IPS-NIHi7 (cell line): ENCODE measurements around the gene DCXR.
A peak's percentile ranks its signal among the peaks of the same experiment; 100 is the strongest.

ENCODE experiments used
- DNase-seq: peaks from one replicate; pipeline ENCODE4 v3.0.0; 2012; ENCODE audit warnings: mixed read lengths; ENCODE audit errors: extremely low spot score

The DCXR gene

DNA sequence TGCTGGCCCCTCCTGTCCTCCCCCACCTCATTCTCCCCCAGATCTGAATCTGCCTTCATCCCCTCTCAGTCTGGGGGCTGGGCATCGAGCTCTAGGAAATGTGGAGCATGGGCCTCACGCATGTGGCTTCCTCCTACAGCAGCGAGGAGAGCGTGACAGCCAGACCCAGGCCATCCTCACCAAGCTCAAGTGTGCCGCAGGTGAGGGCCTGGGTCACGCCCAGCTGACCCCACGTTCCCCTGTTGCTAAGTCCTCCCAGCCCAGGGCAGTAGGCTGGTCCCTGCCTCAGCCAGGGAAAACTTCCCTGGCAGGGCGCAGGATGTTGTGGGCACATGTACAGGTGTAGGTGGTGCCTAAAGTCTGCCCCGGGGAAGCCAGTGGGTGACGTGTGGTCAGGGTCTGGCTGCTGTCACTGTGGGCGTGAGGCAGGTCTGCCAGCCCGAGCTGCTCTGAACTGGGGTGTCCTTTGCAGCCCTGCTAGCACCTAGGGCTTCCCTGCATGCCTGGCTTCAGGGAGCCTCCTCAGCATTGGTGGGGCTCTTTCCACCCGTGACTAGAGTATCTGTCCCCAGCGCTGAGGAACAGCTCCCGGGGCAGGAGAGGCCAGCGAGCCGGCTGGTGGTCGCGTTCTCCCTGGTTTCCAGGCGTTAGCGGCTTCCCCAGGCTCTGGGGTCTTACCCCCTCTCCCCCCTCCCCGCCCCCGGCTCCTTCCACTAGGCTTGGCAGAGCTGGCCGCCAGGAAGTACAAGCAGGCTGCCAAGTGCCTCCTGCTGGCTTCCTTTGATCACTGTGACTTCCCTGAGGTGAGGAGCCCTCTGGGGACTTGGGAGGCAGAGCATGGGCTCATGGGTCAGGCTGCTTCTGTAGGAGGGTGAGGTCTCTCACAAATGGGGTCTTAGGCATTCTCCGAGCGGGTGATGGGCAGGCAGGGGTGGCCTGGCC, 17.8 kb upstream of the DCXR start:
- DNase-seq = no peak

DNA sequence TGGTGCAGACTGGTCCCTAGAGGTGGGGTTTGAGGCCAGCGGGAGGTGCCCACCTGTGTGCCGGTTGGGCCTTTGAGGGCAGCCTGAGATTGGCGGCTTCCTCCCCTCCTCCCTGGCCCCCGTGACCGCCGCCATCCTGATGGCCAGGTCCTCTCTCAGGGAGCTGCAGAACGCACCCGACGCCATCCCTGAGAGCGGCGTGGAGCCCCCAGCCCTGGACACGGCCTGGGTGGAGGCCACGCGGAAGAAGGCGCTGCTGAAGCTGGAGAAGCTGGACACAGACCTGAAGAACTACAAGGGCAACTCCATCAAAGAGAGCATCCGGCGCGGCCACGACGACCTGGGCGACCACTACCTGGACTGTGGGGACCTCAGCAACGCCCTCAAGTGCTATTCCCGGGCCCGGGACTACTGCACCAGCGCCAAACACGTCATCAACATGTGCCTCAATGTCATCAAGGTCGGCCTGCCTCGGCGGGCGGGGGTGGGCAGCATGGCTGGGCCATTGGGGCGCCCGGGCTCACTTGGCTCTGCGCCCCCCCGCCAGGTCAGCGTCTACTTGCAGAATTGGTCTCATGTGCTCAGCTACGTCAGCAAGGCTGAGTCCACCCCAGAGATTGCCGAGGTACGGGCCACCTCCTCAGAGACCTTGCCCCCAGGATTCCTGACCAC, 17.0 kb upstream of the DCXR start:
- no peak for DNase-seq

DNA sequence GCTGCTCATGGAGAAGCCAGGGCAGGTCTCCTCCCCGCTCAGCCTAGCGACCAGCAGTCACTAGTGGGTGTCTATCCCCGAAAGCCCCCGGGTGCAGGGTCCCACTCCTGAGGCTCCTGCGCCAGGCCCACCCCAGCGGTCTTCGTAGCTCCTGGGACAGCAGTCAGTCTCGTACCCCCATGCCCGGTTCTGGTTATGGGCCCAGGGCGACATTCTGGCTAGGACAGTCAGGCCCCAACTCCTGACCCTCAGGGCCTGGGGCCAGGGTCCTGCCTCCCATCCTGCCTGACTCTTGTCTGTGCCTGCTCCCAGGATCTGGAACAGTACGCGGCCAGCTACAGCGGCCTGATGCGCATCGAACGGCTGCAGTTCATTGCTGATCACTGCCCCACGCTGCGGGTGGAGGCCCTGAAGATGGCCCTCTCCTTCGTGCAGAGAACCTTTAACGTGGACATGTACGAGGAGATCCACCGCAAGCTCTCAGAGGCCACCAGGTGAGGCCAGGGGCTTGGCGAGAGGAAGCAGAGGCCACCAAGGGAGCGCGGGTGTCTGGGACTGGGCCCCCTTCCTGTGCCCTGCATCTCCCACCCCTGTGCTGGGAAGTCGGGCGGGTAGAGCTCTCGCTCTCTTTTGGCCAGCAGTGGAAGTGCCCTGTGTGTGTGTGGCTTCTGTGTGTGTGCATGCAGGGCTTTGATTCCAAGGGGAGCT, 16.2 kb upstream of the DCXR start:
- no peak for DNase-seq

DNA sequence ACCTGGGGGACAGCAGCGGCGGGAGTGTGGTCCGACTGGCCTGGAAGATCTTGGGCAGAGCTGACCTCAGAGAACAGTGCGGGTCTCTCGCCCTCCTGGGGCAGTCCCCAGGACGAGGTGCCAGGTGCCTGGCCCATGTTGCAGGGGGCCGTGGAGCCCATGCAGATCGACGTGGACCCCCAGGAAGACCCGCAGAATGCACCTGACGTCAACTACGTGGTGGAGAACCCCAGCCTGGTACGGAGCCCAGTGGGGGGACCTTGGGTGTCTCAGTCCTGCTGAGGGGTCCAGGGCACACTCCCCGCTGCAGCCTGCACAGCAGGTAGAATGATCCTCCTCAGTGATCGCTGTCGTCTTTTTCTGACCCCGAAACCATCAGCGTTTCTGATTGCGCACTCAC, 15.6 kb upstream of the DCXR start:
- no peak for DNase-seq

DNA sequence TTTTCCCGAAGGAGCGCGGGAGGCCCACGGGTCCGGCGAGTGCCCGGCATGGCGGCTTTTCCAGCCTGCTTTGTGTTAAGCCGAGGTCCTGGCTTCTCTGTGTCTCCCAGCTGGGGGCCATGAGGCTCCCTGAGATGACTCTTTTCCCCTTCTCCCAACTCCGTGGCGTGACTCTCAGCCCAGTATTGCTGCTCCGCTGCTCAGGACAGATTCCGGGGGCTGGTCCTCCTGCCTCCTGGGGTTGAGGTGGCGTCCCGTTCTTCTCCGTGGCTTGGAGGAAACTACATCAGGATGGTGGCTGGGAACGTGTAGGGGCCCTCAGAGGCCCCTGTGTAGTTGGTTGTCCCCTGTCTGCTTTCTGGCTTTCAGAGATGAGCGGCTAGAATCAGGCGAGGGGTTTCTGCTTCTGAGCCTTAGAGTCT, 15.2 kb upstream of the DCXR start:
- no peak for DNase-seq

DNA sequence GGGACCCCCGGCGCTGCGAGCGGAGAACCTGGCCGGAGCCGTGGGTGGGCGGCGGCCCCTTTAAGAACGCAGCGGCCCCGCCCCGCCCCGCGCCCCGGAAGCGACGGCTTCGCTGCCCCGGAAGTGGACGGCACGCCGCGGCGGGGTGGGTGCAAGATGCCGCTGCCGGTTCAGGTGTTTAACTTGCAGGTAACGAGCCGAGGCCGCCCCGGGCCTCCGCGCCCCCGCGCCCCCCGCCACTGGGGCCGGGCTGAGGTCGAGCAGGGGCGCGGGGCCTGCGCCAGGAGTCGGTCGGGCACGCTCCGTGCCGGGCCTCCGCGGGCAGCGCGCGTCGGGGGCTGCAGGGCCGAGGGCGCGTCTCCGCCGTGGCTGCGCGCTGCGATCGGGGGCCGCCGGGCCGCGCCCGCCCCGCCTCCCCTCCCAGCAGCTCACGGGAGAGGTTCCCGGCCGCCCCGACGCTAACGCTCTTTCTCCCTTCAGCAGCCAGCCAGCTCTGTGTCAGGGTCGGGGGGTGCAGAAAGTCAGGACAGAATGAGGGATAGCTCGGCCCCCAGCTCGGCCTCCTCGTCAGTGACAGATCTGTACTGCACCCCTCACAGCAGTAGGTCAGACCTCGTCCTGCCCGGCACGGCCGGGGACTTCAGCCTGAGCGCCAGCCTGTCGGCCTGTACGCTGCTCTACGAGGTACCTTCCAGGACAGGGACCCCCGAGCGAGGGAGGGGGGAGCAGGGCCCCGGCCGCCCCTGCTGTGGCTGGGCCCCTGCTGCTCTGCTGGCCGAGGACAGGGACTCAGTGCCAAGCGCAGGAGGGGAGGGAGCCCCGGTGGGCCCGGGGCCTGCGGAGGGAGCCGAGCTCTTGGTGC, 14.5 kb upstream of the DCXR start, which contains the start of the genes GPS1 and RFNG:
GPS1 (plus strand) TSS at position 123 of the 862 bp plus-strand sequence; CDS start at position 157, 34 bp downstream.
RFNG (minus strand) TSS at position 36 of the 862 bp plus-strand sequence. CDS start 45 bp downstream, outside the sequence.
- peak; percentile 82 for DNase-seq

DNA sequence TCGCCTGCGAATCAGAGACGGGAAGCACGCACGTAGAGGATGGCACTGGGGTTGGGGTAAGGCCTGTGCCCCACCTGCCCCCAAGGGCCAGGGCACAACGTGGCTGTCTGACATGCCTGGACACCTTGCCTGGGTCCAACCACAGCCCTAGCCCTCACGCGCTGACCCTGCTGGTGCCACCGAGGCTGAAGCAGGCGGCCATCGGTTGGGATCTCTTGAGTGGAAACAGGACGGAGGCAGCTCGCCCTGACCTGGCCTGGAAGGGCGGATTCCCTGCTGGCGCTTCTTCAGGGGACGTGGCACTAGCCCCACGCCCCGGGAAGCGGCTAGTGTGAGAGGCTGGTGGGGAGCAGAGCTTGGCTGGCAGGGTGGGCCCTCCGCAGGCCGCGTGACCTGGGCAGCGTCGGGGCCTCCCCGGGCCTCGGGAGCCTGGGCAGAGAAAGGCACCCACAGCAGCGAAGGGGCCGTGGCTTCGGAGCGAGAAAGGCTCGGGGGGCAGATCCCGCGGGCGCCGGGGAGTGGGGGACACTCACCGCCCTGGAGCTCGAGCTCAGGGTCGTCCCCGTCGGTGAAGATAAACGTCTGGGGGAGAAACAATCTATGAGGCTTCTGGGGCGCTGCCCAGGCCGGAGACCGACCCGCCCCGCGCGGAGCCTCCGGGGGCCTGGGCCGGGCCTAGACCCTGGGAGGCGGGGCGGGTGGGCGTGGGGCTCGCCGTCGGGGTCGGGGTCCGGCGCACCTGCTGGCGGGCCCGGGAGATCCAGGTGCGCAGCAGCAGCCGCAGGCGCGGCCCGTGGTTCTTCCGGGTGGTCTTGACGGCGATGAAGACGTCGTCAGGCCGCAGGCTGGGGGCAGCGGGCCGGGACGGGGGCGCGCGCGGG, 13.5 kb upstream of the DCXR start:
- DNase-seq = peak; percentile 55

DNA sequence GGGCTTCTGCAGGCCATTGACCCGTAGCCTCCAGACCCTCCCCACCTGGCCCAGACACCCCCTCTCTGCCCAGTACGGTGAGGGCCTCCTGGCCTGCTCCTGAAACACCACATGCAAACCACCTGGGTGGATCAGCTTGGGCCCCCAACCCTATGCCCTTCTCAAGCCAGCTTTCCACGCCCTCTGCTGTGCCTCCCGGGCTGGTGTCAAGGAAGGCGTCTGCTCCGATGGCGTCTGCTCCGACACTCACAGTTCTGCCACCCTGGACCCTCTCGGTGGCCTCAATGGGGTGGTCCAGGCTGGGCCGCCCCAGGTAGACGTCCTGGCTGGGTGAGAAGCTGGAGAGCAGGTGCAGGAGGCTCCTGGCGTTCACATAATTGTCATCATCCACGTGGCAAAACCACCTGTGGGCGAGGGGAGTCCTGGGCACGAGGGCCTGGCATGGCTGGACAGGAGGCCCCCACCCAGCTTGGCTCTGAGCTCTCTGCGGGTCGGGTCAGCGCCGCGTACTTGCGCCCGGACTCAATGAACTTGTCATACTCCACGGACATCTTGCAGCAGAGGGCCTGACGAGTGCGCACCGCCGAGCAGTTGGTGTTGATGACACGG, 12.8 kb upstream of the DCXR start:
- no peak for DNase-seq

DNA sequence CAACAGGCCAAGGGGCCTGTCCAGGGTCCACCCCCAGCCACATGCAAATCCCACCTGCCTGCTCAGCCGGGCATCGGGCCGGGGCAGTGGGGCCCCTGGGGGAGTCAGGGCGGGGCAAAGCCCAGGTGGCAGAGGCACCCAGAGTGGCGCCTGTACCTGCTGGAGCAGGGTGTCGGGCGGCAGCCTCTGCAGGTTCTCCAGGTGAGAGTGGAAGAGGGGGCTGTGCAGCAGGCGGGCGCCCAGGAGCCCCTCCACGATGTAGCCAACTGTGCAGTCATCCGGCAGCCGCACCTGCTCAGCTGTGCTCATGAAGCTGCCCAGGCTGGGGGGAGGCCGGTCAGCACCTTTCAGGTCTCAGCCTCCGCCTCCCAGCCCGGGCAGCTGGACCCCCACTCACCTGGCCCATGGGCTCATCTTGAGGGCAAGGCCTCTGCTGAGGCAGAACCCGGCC, 12.0 kb upstream of the DCXR start:
- no peak for DNase-seq

DNA sequence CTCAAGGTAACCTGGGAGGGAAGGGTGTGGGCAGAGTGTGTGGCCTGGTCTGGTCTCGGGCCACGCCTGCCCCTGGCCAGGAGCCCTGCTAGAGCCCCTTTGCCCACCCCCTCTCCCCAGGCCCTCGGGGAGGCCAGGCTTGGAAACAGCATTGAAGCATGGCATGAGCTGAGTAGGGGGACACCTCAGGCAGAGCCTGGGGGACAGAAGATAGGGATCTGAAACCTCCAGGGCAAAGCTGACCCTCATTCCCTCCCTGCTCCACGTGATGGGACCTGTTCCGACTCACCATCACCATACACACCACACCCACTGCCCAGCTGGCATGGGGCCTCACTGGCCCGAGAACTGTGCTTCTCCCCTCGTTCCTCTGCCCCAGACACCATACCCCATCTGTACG, 11.6 kb upstream of the DCXR start:
- no peak for DNase-seq

DNA sequence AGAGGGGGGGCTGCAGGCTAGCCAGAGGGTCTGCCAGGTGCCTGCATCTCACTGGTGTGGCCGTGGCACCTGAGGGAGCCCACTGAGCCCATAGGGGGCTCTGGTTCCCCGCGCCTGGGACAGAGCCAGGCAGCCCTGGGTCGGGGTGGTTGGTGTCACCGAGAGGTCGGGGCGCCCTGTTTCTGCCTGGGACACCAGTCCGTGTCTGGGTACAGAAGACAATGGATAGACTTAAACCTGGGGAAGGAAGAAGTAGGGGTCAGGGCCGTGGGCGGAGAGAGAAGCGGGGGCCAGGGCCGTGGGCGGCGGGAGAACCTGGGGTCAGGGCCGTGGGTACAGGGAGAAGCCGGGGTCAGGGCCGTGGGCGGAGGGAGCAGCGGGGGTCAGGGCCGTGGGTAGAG, 11.1 kb upstream of the DCXR start:
- DNase-seq = no peak

DNA sequence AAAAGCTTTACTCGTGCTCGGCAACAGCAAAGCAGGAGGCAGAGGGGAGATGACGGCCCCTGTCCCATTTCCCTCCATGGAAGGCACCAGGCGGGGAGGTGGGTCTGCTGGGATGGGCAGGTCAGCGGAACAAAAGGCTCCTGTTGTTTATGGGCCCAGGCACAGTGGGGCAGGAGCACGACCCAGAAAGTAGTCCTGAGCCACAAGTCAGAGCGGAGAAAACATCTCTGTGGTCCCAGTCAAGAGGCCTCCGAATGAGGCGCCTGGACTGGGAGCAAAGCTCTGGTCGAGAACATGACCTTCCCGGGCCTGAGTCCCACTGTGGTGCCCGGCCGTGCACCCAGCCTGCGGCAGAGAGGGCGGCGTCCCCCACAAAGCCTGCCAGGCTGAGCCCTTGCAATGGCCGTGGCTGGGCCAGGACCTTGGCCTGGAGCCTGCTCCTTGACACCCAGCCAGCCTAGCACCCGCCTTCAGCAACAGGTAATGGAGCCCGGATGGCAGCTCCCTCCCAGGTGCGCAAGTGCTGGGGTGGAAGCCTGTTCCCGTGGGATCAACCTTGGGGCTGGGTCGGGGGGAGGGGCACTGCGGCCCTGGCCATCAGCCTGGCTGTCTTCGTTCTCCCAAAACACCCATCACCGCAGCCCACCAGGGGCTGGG, 10.5 kb upstream of the DCXR start:
- no peak for DNase-seq

DNA sequence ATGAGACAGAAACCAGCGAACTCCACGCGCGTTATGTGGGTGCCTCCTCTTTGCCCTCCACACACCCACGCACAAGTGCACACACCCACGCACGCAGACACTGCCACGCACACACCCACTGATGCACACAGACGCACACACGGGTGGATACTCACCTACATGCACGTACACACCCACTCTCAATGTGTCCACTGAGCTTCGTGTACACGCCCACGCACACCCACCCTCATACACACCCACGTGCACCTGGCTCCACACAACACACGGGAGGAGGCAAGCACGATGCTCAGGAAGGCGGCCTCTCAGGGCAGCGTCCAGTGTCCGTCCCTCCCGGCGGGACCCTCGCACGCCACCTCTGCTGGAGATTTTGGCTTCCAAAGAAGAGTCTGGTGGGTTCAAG, 9.9 kb upstream of the DCXR start:
- DNase-seq = no peak

DNA sequence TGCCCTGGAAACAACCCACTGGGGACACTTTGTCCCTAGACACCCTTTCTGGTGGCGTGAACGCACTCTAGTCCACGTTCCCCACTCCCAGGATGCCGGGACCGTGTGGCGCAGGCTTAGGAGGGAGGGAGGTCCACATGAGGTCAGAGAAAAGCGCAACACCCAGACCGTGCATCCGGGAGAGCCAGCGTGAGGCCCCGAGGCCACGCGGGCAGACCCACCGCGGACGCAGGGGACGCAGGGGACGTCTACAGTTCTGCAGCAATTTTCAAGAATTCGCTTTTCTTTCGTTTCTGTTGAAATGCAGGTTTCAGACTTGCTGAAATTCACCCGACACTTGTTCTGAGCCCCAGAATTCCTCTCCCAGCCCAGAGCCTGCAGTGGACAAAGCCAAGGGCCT, 9.4 kb upstream of the DCXR start:
- DNase-seq = no peak

DNA sequence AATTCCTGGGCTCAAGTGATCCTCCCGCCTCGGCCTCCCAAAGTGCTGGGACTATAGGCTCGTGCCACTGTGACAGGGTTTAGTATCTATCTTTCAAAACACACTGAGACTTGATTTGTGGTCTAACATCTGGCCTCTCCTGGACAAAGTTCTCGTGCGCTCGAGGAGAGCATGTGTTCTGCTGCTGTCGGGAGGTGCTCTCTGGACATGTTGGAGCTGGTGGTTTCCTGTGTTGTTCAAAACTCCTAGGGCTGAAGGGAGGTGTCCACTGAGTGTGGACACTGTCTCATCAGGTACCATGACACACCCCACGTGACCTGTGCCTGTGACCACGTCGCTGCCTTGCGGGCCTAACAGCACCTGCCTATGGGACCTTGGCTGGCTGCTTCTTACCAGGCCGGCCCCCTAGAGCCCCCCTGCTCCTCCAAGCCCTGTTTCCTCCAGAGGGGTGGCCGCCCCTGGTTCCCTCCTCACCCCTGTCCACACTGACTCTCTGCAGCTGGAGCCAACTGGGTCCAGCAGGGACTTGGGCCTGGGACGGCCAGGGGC, 8.5 kb upstream of the DCXR start:
- DNase-seq = no peak

DNA sequence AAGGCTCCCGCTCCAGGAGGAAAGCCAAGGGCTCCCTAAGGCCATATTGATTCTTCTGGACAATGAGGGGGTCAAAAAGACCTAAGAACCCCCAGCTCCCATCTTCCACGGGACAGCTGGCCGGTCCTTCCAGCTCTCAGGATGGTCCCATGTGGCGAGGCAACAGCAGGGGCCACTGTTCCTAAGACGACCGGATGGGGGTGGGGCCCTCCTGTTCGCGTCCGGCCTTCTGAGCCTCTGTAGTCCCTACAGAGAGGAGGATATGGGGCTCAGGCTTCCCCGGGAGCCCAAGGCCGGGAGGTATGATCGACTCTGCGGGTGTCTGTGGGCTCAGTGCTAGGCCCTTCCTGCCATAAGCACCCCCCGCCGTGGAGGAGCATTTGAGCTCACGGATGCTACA, 6.0 kb upstream of the DCXR start:
- DNase-seq = no peak

DNA sequence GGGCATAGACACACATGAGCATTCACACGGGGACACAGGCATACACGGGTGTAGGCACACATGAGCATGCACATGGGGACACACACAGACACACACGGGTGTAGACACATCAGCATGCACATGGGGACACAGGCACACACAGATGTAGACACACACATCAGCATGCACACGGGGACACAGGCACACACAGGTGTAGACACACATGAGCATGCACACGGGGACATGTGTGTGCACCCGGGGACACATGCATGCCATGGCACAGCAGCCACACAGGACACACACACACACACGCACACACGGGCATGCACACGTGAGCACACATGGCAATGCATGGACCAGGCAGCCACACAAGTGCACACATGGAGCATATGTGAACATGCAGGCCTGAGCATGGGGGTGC, 5.2 kb upstream of the DCXR start:
- DNase-seq = no peak

DNA sequence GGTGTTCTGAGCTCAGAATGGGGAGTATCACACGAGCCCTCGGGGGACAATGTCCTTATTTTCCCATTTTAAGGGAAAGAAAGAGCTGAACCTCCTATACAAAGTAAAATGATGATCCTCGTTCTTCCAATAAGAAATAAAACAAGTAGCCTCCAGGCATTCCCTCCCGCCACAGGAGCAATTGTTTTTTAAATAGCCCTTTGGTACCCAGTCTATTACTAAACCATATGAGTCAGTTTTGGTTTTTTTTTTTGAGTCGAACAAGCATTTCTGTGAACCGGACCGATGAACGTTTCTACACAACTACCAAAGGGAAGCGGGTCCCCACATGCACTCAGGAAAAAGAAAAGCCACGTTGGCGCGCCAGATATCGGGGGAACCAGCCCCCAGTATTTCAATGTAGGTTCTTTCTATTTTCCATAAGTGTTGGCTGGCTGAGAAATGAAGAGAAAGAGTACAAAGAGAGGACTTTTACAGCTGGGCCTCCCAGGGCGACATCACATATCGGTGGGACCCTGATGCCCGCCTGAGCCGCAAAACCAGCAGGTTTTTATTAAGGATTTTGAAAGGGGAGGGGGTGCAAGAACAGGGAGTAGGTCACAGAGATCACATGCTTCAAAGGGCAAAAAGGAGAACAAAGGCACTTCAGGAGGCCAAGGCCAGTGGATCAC, 3.8 kb upstream of the DCXR start:
- DNase-seq = no peak
